Measurements from ENCODE around the gene TMEM121.

TMEM121 gene

GRCh38 chr14:105525861-105526775 is at the start of gene TMEM121:
TSS of gene TMEM121 (plus strand) at chr14:105526583. CDS start at chr14:105528835, 2,252 bp downstream.
- no peak for DNase-seq

GRCh38 chr14:105476831-105477659 is 49.3 kb upstream of the TMEM121 start:
- DNase-seq, result no peak

GRCh38 chr14:105477660-105478397 is 48.6 kb upstream of the TMEM121 start:
- no peak for DNase-seq

GRCh38 chr14:105478398-105479251 is 47.8 kb upstream of the TMEM121 start:
- no peak for DNase-seq

- no peak for DNase-seq
Measured at GRCh38 chr14:105479431-105480158, 46.8 kb upstream of the TMEM121 start.

GRCh38 chr14:105480199-105480746 is 46.1 kb upstream of the TMEM121 start:
- no peak for DNase-seq

GRCh38 chr14:105480807-105481801 is 45.3 kb upstream of the TMEM121 start:
- DNase-seq, result no peak

GRCh38 chr14:105481886-105482457 is 44.4 kb upstream of the TMEM121 start:
- DNase-seq, result peak; percentile 49

- no peak for DNase-seq
Measured at GRCh38 chr14:105482486-105483110, 43.8 kb upstream of the TMEM121 start.

- no peak for DNase-seq
Measured at GRCh38 chr14:105483300-105484068, 42.9 kb upstream of the TMEM121 start.

- DNase-seq, result no peak
Measured at GRCh38 chr14:105484069-105484996, 42.0 kb upstream of the TMEM121 start.

GRCh38 chr14:105484997-105485393 is 41.4 kb upstream of the TMEM121 start:
- no peak for DNase-seq

GRCh38 chr14:105485739-105486162 is 40.6 kb upstream of the TMEM121 start:
- no peak for DNase-seq

- no peak for DNase-seq
Measured at GRCh38 chr14:105486163-105486973, 40.0 kb upstream of the TMEM121 start, which contains the start of gene CRIP1. TSS of gene CRIP1 (plus strand) at chr14:105486886. CDS start at chr14:105487260, 374 bp downstream.

- DNase-seq, result no peak
Measured at GRCh38 chr14:105486974-105487448, 39.4 kb upstream of the TMEM121 start.
